Activated naive CD4-positive, alpha-beta T cell treated with anti-CD3 and anti-CD28 coated beads, Interleukin-2, amount 10 ng/mL, durations not matched to agents 5 hours and 36 hours (primary cell): ENCODE data around the gene ARPIN. TPM values are rescaled to one million over a fixed set of nuclear protein-coding genes. Genes with fewer than 3 reads are reported as not detected.

ENCODE experiments used
- microRNA-seq: library from miRNA; unstranded; fragments of <30 nt; microRNA quantifications from one replicate; pipeline ENCODE4 v1.2.0, GENCODE V29; 2022; ENCODE audit warnings: borderline microRNAs expressed, borderline replicate concordance
- total RNA-seq, 2 experiments: library from RNA; stranded (reverse); gene quantifications; one replicate each; pipeline ENCODE4 v1.2.3, GENCODE V29; 2021

ARPIN gene
- not detected for total RNA-seq

DNA sequence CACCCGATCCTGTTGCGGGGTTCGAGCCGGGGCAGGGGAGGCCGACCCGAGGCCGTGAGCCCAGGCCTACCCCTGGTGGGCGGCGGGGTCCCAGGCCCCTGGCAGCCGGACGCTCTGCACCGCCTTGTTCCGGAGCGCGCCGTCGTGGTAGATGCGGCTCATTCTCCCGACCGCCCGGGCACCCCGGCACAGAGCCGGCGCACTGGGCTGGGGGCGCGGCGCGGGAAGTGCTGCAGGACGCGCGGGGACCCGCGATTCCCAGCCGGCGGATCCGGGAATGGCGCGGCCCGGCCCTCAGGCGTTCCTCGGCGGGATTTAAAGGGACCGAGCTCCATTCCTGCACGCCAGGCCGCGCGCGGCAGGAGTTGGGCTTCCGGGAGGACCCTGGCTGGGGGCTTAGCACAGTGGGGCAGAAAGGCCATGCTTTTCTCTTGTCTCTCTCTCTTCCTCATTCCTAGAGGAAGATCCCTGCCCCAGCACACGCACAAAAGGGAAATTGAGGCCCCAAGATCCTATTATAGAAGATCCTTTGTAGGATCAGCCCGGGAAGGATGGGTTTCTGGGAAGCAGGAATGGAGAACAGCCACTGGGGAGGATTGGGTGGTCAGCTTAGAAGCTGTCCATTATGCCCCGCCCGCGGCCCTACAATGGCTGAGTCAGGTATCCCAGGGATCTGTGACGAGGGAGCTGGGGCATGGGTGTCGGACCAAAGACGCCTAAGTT, at the start of gene ARPIN:
Gene ARPIN (minus strand): TSS at position 279 of the 723 bp plus-strand sequence. CDS start 117 bp downstream, at position 162.

GRCh38 chr15:89893696-89894447, 18.9 kb downstream of the ARPIN start, which contains the start of gene AP3S2:
TSS of gene AP3S2 (minus strand) at chr15:89893994. CDS start at chr15:89893949, 45 bp downstream.

Small RNA genes within 50 kb of the gene (microRNA-seq; reads per million reads assigned to microRNA genes)
- gene MIR5009 (not detected), gene MIR5094 (not detected)

Other genes starting within 250 kb of the ARPIN start
- not detected for gene PLIN1, start 233.6 kb downstream of the ARPIN start, total RNA-seq
- 1 to 10 TPM; 1.2 to 1.5 TPM for gene PEX11A, start 222.2 kb downstream of the ARPIN start, total RNA-seq
- not detected for gene WDR93, start 222.1 kb downstream of the ARPIN start, total RNA-seq
- 1 to 10 TPM; 1.2 to 1.4 TPM for gene MESP1, start 161.7 kb downstream of the ARPIN start, total RNA-seq
- not detected for gene MESP2, start 136.6 kb downstream of the ARPIN start, total RNA-seq
- gene ANPEP, start 98.1 kb downstream of the ARPIN start, total RNA-seq: 1 to 10 TPM; 1.0 to 1.4 TPM
- gene AP3S2, start 19.0 kb downstream of the ARPIN start, total RNA-seq: 10 to 100 TPM; 21.6 to 22.1 TPM
- gene ZNF710, start 88.4 kb upstream of the ARPIN start, total RNA-seq: 10 to 100 TPM; 20.5 to 23.7 TPM
- gene IDH2, start 189.5 kb upstream of the ARPIN start, total RNA-seq: 100 to 1,000 TPM; 208 to 213 TPM